GM18861 (cell line): Measurements from ENCODE around the gene SOX1.

Experiments used
- ATAC-seq: cut with Tn5 transposase; IDR thresholded peaks from one replicate; pipeline ENCODE4 v1.9.1; 2021; ENCODE audit not compliant: unreplicated experiment

The SOX1 gene

DNA sequence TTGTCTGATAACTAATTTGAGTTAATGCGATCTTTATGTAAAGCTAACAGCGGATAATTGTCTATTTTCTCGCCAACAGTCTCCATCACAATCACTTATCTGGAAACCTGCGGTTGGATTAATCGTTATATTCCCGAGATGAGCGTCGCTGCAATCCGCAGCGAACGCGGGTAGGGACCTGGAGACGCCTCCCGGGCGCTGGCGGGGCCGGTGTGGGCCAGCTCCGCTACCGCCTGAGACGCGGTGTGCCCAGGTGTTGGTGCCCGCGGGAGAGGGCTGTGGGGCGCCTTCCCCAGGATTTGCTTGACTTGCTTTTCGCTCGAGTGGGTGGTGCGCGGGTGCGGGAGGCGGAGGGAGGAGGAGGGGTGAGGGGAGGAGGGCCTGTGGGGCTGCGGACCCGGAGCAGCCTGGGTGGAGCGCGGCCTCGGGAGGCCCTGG is 38.3 kb downstream of the SOX1 start:
- no peak for ATAC-seq

DNA sequence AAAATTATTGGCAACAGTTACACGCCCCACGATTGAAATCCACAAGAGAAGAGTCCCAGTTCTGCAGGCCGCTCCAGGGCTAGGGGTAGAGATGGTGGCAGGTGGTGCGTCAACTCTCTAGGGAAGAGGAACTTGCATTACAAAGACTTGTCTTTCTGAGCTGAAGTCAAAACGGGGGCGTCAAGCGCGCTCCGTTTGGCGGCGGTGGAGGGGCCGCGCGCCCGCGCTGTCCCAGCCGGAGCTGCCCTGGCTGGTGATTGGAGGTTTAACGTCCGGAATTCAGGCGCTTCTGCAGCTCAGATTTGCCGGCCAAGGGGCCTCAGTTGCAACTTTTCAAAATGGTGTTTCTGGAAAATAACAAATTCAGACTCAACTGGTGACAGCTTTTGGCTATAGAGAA is 38.9 kb downstream of the SOX1 start:
- ATAC-seq = no peak

DNA sequence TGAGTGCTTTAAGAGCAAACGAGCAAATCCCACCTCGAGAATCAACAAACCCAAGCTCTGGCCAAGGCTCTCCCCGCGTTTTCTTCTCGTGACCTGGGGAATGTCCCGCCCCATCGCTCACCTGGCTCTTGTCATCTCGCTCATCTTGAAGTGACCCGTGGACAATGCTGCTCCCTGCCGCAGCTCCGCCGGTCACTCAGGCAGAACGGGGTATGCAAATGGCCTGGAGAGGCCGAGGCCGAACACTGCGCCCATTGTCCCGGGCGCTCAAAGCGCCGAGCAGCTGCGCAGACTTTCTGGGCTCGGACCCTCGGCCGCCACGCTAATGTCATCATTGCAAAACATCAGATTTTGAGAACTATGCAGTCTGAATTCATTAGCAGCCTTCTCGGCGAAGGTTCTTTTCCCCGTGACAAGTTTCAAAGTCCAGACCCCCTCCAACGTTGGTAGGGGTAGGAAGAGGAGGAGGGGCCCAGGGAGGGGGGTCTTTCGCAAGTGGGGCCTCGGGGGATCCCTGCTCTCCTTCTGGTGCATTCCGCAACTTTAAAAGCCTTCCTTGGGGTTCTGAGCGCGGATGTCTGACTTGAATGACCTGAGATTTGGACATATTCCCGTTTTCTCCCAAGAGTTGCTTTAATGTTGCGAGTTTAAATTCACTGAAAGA is 39.7 kb downstream of the SOX1 start:
- ATAC-seq = no peak

DNA sequence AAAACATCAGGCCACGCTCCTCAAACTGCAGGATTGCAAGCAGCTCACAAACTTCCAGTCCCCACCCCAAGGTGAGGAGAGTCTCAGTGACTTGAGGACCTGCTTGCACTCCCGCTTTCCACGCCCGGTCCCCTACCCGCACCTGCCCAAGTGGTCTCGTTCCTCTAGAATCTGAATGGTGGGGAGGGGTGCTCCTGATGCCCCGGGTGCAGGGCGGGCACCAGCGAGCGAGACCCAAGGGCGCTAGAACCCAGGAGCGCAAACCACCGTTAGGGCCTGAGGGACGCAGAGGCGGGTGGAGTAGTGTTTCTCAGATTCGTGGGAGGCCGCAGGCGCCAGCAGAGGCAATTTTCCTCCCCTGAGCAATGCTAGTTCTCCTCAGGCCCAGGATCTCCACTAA is 40.3 kb downstream of the SOX1 start:
- no peak for ATAC-seq

DNA sequence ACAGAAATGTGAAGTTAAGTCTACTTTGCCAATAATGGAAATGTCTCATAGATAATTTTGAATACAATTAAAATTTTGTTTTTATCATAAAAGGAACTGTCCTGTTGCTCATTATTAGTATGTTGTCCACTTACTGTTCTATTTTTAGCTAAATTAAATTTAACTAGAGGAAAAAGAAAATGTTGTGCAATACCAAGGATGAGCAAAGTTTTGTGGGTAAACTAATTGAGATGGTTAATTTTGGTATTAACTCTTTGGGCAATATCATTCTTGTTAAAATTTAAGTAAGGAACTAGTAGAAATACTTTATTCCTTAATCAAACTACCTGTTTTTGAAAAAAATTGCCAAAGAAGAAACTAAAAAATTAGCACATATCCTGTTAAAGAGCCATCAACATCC is 43.5 kb downstream of the SOX1 start:
- ATAC-seq = no peak

DNA sequence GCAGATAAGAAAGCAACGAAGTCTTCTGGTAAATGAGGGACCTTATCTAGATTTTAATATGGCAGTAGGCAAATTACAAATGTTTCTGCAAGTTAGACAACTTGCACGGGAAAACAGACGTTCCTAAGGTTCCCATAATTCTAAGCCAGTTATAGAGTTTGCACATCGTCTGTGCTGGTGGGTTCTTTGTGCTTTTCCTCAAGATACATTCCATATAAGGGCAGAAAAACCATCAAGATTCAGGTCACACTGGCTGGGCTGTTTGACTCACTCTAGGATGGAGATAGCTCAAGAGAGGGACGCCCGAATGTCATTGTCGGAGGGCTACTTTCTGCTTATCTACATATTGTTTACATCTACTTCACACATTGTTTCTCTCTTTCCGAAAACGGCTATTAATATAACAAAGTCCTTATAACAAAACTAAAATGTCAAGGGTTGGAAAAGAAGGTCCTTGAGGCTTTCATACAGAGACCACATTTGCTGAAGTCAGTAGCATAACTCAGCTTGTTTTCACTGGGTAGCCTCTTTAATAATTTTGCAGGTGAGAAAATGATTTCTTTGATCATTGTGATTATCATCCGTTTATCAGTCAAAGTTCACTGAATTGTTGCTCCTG is 44.4 kb downstream of the SOX1 start:
- ATAC-seq = no peak

DNA sequence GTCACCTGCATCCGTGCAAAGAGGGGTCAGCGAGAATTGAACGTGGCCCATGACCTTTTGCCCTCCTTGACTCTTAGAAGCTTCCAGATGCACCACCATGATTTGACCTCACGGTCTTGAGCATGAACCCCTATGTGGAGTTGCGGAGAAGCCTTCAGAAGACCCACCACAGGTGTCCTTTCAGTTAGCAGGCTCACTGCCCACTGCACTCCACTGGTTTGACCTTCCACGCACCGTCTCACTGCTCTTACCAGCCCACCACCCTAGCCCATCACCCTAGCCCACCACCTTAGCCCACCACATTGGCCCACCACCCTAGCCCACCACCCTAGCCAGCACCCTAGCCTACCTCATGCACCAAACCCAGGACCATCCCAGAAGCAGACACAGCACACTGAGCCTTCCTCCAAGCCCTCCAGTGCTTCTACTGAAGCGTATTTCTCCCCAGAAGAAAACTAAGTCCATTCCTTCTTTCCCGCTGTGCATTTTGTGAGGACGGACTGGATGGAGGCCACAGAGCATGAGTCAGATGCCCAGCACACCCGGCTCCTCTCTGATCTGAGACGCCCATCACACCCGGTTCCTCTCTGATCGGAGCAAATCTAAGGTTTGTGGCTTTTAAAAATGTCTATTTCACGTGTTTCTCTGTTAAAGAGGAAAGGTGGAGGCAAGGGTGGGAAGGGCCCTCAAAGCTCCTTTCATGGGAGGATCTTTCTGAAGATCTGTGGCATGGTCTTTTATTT is 45.8 kb downstream of the SOX1 start:
- no peak for ATAC-seq

DNA sequence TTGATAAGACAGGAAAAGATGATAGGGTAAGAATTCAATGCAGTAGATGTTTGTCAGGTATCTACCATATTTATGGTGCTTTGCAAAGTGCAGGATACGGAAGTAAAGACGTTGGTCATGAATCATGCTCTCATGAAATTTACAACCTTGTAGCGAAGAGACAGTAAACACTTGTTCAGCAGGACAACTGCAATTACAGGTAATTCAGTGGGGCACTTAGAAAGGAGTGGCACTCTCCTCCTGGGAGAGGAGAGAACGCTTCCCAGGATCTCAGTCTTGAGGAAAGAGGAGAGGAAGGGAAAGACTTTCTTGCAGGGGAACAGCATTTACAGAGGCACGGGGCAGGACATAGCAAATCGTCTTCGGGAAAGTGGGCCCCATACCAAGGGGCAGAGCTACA is 46.4 kb downstream of the SOX1 start:
- no peak for ATAC-seq

DNA sequence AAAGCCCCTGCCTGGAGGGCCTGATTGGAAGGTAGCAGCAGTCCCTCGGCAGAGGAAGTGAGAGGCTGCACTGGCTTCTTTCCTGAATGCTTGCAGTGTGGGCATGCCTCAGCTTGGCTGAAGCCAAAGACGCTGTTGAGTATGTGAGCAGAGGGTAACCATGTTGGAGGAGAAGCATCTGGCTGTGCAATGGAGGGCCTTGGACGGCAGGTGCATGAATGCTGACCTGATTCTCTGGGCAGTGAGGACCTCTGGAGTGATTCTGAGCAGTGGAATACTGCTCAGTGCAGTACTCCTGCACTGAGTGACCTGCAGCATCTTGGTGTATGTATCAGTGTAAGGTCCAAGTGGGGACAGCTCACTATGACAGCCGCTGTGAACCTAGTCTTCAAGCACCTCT is 46.9 kb downstream of the SOX1 start:
- no peak for ATAC-seq

DNA sequence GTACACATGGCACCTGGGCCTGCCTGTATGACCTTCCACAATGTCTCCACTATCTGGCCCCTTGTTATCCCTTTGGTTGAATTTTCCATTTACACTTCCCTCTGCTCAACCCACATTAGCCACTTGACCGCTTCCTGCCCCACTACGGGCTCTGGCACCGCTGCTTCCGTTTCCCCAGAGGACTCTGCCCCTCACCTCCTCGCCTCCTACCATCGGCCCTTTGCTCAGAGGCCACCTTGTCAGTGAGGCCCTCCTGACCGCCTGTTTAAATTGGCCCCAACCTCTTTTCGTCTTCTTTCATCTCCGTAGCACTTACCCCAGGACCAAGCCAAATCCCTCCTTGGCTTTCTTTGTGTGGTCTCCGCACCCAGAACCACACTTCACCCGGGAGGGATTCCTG is 47.4 kb downstream of the SOX1 start:
- no peak for ATAC-seq

DNA sequence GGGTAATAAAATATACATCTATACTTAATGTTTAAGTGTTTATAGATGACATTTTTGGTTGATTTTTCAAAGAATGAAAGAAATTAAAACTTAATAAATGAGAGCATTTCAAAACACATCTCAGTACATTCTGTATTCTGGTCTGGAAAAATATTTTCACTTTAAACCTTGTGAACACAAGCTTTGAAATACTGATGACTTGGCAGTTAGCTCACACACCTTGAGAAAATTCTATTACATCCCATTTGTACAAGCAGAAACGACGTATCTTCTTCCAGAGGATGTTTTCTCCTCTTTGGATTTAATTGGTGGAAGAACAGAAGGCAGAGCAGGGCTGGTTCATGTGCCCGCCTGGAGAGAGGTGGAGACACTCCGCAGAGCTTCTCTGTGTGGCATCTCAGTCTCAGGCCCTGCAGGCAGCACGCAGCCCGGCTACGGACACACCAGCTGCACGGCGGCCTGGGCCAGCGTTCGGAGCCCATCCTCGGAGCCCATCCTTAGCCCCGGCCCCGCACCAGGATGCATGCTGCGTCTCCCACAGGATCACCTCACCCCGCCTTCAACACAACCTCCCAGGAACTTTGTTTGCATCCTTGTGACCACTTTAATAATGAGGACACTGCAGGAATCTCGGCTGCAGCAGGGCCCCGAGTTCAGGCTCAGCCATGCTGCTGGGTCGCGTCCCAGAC is 48.6 kb downstream of the SOX1 start:
- ATAC-seq = no peak

DNA sequence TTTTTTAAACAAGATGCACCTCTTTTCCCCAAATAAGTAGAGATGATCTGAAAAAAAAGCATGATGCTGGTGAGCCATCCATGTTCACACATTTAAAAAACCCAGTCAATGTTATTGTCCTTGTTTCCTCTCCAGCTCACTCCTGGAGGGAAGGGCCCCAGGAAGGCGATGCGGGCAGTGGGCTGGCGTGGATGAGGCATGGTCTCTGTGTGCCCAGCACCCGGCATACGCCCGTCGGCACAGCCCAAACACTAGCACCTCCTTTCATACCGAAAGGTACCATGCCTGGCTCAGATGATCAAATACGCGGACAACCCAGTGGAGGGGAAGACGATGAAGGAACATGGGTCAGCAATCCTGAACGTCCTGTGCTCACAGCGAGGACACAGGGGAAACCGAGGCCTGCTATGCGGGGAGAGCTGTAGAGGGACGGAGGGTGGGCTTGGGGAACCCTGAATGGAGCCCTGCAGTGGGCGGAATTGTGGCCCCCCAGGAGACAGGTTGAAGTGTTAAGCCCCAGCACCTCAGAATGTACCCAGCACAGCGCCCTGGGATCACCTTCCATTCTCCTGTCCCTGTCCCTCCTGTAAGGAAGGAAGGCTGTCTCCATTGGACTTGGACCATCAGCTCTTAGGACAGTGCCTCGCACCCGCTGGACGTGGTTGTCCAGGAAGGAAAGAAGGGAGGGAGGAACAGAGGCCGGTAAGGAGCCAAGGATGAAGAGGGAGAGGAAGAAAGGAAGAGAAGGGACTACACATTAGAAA is 49.4 kb downstream of the SOX1 start:
- no peak for ATAC-seq

DNA sequence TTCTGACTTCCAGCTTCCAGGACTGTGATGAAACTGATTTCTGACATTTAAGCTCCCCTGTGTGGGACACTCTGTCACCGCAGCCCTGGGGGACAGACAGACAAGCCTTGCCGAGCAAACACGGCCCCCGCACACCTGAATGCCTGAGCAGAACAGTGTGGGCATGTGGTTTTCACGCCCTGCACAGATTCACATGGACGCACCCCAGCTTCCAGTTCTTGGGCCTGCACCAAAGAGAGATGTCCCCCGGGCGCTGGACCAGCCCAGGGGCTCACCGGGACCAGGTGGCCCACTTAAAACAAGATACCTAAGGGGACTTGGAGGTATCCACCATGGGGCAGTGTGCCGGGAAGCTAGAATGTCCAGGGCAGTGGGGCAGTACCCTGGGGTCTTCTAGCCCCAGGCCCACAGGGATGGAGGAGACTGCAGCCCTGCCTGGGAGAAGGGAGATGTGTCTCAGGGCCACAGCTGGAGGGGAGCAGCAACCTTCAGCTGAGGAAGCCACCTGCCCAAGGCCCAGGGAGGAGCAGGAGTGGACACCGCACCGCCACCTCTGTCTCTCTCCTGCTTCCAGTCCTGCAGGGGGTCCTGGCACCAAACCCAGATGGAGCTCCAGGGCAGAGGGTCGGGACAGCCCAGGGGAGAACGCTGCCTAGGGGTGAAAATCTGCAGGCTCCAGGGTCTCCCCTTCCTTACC is 50.5 kb downstream of the SOX1 start:
- ATAC-seq = no peak

DNA sequence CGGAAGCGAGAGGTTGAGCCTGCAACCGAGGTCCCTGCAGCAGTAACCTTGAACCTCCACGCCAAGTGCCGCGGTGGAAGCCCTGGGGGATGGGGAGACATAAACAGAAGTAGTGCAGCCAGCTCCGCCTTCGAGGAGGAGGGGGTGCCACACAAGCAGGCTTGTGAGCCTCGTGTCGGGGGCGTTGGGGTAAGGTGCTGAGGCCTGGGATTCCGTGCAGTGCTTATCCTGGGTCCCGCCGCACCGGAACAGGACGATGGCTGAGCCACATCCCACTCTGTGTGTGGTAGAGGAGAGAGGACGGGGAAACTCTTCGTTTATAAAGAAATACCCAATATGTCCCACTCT is 51.0 kb downstream of the SOX1 start:
- no peak for ATAC-seq

DNA sequence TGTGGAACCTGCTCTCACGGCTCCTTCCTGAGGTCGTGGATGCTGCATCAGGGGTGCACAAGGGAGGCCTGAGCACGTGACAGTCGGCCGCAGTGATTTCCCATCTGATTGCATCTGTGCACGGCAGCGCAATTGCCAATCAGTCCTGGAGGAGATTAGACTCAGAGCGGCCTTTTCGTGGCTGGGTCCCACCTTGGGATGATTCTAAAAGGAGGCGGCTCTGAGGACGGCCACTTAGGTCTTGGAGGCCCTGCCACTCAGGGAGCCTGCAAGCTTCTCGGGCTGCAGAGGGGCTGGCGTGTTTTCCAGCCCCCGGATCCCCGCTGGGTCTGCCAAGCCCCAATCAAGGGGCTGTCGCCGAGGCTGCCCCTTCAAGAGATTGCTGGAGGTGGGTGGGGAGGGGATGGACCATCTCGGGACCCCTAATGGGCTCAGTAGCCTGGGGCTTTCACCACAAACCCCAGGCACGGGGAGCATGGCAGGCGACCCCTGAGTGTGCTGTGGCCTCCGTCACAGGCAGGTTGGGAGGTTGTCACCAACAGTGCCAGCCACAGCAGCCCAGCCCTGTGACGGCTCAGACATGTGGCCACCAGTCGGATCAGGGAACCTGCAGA is 51.6 kb downstream of the SOX1 start:
- ATAC-seq = no peak

DNA sequence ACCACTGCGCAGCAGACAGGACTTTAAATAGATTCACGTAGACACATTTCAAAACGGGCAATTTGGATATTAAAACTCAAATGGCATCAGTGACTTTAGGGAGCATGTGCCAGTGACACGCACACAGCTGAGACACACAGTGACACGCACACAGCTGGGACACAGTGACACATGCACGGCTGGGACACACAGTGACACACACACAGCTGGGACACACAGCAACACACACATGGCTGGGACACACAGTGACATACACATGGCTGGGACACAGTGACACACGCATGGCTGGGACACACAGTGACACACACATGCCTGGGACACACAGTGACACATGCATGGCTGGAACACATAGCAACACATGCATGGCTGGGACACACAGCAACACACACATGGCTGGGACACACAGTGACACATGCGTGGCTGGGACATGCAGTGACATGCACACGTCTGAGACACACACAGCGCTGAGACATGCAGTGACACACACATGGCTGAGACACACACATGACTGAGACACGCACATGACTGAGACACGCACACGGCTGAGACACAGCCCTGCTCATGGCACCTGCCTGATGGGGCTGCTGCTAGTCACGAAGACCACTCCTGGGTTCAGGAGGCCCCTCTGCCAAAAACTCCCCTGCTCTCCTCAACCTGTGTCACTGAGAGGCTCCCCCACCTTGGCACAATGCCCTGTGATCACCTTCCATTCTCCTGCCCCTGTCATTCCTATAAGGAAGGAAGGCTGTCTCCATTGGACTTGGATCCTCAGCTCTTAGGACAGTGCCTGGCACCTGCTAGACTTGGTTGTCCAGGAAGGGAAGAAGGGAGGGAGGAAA is 52.5 kb downstream of the SOX1 start:
- no peak for ATAC-seq

DNA sequence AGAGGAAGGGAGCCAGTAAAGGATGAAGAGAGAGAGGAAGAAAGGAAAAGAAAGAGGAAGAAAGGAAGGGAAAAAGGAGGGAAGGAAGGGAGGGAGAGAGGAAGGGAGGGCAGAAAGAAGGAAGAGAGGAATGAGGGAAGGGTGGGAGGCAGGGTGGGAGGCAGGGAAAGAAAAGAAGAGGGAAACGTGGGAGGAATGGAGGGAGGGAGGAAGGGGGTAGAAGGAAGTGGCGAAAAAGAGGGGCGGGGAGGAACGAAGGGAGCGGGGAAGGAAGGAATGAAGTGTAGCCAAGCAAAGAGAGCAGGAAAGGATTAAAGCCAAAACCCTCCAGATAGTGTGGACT is 53.1 kb downstream of the SOX1 start:
- ATAC-seq = no peak
